HFF-Myc (cell line): ENCODE data around the gene ITM2C.

Experiments
- DNase-seq: peaks from one replicate; pipeline ENCODE4 v3.0.0-alpha.2; 2011; ENCODE audit warnings: low read depth; ENCODE audit errors: extremely low read depth
- H3K4me3 ChIP-seq: replicated peaks from 2 replicates; pipeline ENCODE4 v1.5.1; 2011; ENCODE audit warnings: low read depth, mild to moderate bottlenecking, control low read depth, low read length
- CTCF ChIP-seq: IDR thresholded peaks from 2 replicates; pipeline ENCODE4 v1.5.1; 2012; ENCODE audit warnings: mild to moderate bottlenecking, low read depth, low read length, control low read depth; ENCODE audit errors: missing control alignments

The ITM2C gene

GRCh38 chr2:230849633-230850357 lies 14.9 kb upstream of the ITM2C start:
- DNase-seq, result no peak
- peak; percentile 95 for TF ChIP-seq CTCF
- H3K4me3 ChIP-seq, result no peak overlapping the region

GRCh38 chr2:230850358-230850658 lies 14.4 kb upstream of the ITM2C start:
- TF ChIP-seq CTCF, result no peak
- H3K4me3 ChIP-seq, result no peak overlapping the region
- no peak for DNase-seq

GRCh38 chr2:230852113-230852512 lies 12.6 kb upstream of the ITM2C start:
- H3K4me3 ChIP-seq, result no peak overlapping the region
- TF ChIP-seq CTCF, result no peak
- DNase-seq, result no peak

GRCh38 chr2:230861552-230862255 lies 3.0 kb upstream of the ITM2C start:
- DNase-seq, result no peak
- TF ChIP-seq CTCF, result no peak
- no peak overlapping the region for H3K4me3 ChIP-seq

GRCh38 chr2:230862292-230862691 lies 2.5 kb upstream of the ITM2C start:
- H3K4me3 ChIP-seq, result no peak overlapping the region
- no peak for DNase-seq
- no peak for TF ChIP-seq CTCF

- no peak for DNase-seq
- no peak for TF ChIP-seq CTCF
- H3K4me3 ChIP-seq, result no peak overlapping the region
These were observed 1.7 kb upstream of the ITM2C start for GRCh38 chr2:230863031-230863430.
